Endothelial cell of umbilical vein (primary cell): Measurements from ENCODE around the gene SP140L. TPM values are rescaled to one million over a fixed set of nuclear protein-coding genes. Genes with fewer than 3 reads are reported as not detected.

ENCODE experiments used
- BruUV-seq: library from RNA; stranded (reverse); fragments of 400-500 nt; replicated peaks from 2 replicates; lab custom pipeline; 2021; lab: Mats Ljungman, UMichigan
- CTCF ChIA-PET: fragments of 300-600, 350-600 bp; sonication (Branson Sonifier 250); formaldehyde crosslinking; loops from one replicate; lab custom pipeline; 2021; ENCODE audit warnings: antibody characterized with exemption, inconsistent platforms; lab: Charles Lee
- POLR2A ChIA-PET: fragments of 300-600, 350-600 bp; sonication (Branson Sonifier 250); formaldehyde crosslinking; loops from one replicate; lab custom pipeline; 2021; ENCODE audit warnings: antibody characterized with exemption, inconsistent platforms; lab: Charles Lee
- DNase-seq: peaks from one replicate; pipeline ENCODE4 v3.0.0-alpha.2; 2011; ENCODE audit warnings: low read depth, low spot score
- FAIRE-seq: peaks from 2 replicates; lab custom pipeline; 2011; peaks lifted over from hg19 to GRCh38; lab: Jason Lieb, UNC
- H2AFZ ChIP-seq: 2 replicates; pipeline ENCODE4 v1.6.0; 2012; ENCODE audit warnings: low read depth, low read length, control low read depth, inconsistent platforms
- H3K27ac ChIP-seq: 2 replicates; pipeline ENCODE4 v1.5.1; 2011; ENCODE audit warnings: low read depth, mild to moderate bottlenecking, control low read depth, low read length, moderate library complexity; ENCODE audit not compliant: insufficient read depth
- H3K27me3 ChIP-seq, 2 experiments: 2 replicates each; pipeline versions ENCODE4 v1.6.0 to v1.6.1; 2011; ENCODE audit warnings: low read length in 2 of 2, mixed read lengths in 1 of 2; ENCODE audit not compliant: control insufficient read depth in 2 of 2, insufficient read depth in 2 of 2
- H3K36me3 ChIP-seq, 2 experiments: 2 replicates in 1 of 2; 3 replicates in 1 of 2; pipeline ENCODE4 v1.5.1; 2011; ENCODE audit warnings: low read length in 2 of 2, mild to moderate bottlenecking in 1 of 2, moderate library complexity in 1 of 2; ENCODE audit not compliant: control insufficient read depth in 2 of 2, insufficient read depth in 2 of 2; ENCODE audit errors: extremely low read depth in 1 of 2
- H3K4me1 ChIP-seq: 3 replicates; pipeline ENCODE4 v1.5.1; 2011; ENCODE audit warnings: mild to moderate bottlenecking, low read length; ENCODE audit not compliant: control insufficient read depth, insufficient read depth; ENCODE audit errors: extremely low read depth
- H3K4me2 ChIP-seq: 2 replicates; pipeline ENCODE4 v1.6.1; 2011; ENCODE audit warnings: low read length, control low read depth, mixed read lengths; ENCODE audit not compliant: insufficient read depth
- H3K4me3 ChIP-seq, 3 experiments: fragments of 200-600 bp in 1 of 3; sonication (generic), shearing (Covaris generic) in 1 of 3; replicated peaks in 1 of 3; 2 replicates each; pipeline ENCODE4 v1.5.1; 2011 to 2016; ENCODE audit warnings: control low read depth in 3 of 3, low read length in 3 of 3, mild to moderate bottlenecking in 2 of 3, inconsistent platforms in 1 of 3, low read depth in 1 of 3, moderate library complexity in 1 of 3; ENCODE audit not compliant: insufficient read depth in 1 of 3
- H3K79me2 ChIP-seq: 2 replicates; pipeline ENCODE4 v1.6.0; 2012; ENCODE audit warnings: low read length, inconsistent platforms; ENCODE audit not compliant: control insufficient read depth, insufficient read depth
- H3K9ac ChIP-seq: replicated peaks from 2 replicates; pipeline ENCODE3; 2011; ENCODE audit warnings: low read length, control low read depth; ENCODE audit not compliant: insufficient read depth; ENCODE audit errors: extremely low read depth
- H3K9me1 ChIP-seq: replicated peaks from 3 replicates; pipeline ENCODE4 v1.6.0; 2011; ENCODE audit warnings: mild to moderate bottlenecking, low read length; ENCODE audit not compliant: control insufficient read depth, insufficient read depth; ENCODE audit errors: extremely low read depth
- H3K9me3 ChIP-seq: replicated peaks from 2 replicates; pipeline ENCODE4 v1.5.1; 2012; ENCODE audit warnings: low read length, inconsistent platforms; ENCODE audit not compliant: control insufficient read depth, insufficient read depth
- H4K20me1 ChIP-seq: replicated peaks from 2 replicates; pipeline ENCODE3; 2011; ENCODE audit warnings: mild to moderate bottlenecking, low read length; ENCODE audit not compliant: control insufficient read depth, insufficient read depth; ENCODE audit errors: extremely low read depth
- CTCF ChIP-seq, 2 donors: IDR thresholded peaks; 1 replicate in 1 of 2; 2 replicates in 1 of 2; pipeline ENCODE4 v1.5.1; 2011; ENCODE audit warnings: low read length in 2 of 2, mild to moderate bottlenecking in 2 of 2, moderate library complexity in 2 of 2, control low read depth in 1 of 2, inconsistent platforms in 1 of 2, low read depth in 1 of 2; ENCODE audit not compliant: insufficient read depth in 1 of 2; ENCODE audit errors: extremely low read depth in 1 of 2
- EZH2 ChIP-seq: IDR thresholded peaks from 2 replicates; pipeline ENCODE4 v1.6.1; 2012; ENCODE audit warnings: borderline replicate concordance, low read depth, mild to moderate bottlenecking, moderate library complexity, low read length, inconsistent platforms; ENCODE audit not compliant: severe bottlenecking
- FOS ChIP-seq: IDR thresholded peaks from 2 replicates; pipeline ENCODE4 v1.6.1; 2011; ENCODE audit warnings: mild to moderate bottlenecking, low read length, moderate library complexity, borderline replicate concordance; ENCODE audit not compliant: insufficient read depth
- GATA2 ChIP-seq: IDR thresholded peaks from 2 replicates; pipeline ENCODE4 v1.7.0; 2011; ENCODE audit warnings: low read depth, mild to moderate bottlenecking, moderate library complexity, mixed read lengths, low read length; ENCODE audit not compliant: insufficient read length, insufficient read depth
- JUN ChIP-seq: IDR thresholded peaks from 2 replicates; pipeline ENCODE4 v1.6.1; 2011; ENCODE audit warnings: borderline replicate concordance, low read depth; ENCODE audit not compliant: insufficient read length, insufficient read depth
- MAX ChIP-seq: IDR thresholded peaks from 2 replicates; pipeline ENCODE4 v1.6.1; 2011; ENCODE audit not compliant: insufficient read depth, insufficient read length
- POLR2A ChIP-seq: IDR thresholded peaks from 2 replicates; pipeline ENCODE4 v1.6.1; 2012; ENCODE audit warnings: low read depth, mild to moderate bottlenecking, control low read depth, low read length
- POLR2AphosphoS5 ChIP-seq: IDR thresholded peaks from 2 replicates; pipeline ENCODE4 v1.6.1; 2012; ENCODE audit warnings: low read depth, mild to moderate bottlenecking, control low read depth, low read length, moderate library complexity; ENCODE audit not compliant: insufficient read depth
- dilution Hi-C: fragments of 300-500 bp; cut with MboI; formaldehyde crosslinking; loops from one replicate; pipeline ENCODE4 v1.15.0; 2019; ENCODE audit warnings: low sequenced_read_pairs; ENCODE audit not compliant: extremely low pct_ligation_motif_present
- intact Hi-C: fragments of 100-400 bp; cut with micrococcal nuclease; formaldehyde crosslinking; loops from one replicate; pipeline ENCODE4 v1.10.0; 2022
- polyA plus RNA-seq, 4 experiments: library from polyadenylated mRNA; depleted of rRNA in 3 of 4; stranded (reverse) in 3 of 4; unstranded in 1 of 4; fragments of >200 nt; gene quantifications; 2 replicates each; pipeline versions ENCODE4 v1.2.1 to v1.2.3, GENCODE V29; 2011 to 2012; ENCODE audit warnings: missing spikeins in 1 of 4
- total RNA-seq: library from RNA; stranded (reverse); gene quantifications from 2 replicates; pipeline ENCODE4 v1.2.3, GENCODE V29; 2021

SP140L gene
- total and polyA plus RNA-seq, 2 donors (not counting 3 experiments of a cell fraction or from before 2014, with no cell fraction given) = 16.0 to 27.3 TPM

GRCh38 chr2:230423851-230424458 is 97.0 kb downstream of the SP140L start:
- CTCF ChIA-PET = no interaction called here
- no peak overlapping the region for H2AFZ ChIP-seq

More at GRCh38 chr2:230423851-230424458, 97.0 kb downstream of the SP140L start:
- no peak overlapping the region for H3K4me3 ChIP-seq
- H4K20me1 ChIP-seq = peaks cover 8% of the 10 kb centered on the region
- peaks cover 95% of the 10 kb centered on the region for H3K79me2 ChIP-seq
- peak overlapping the region; percentile 41 for H3K4me2 ChIP-seq
- no peaks in the 10 kb centered on the region for H3K9me3 ChIP-seq
- H3K4me1 ChIP-seq = peaks cover 21% of the 10 kb centered on the region
- TF ChIP-seq FOS (no peak), GATA2 (no peak), EZH2 (no peak), JUN (no peak), POLR2AphosphoS5 (no peak), CTCF (IDR thresholded peaks at IDR 0.05; ENCODE audit: extremely low read depth in 1 of 2, insufficient read depth in 1 of 2, low read depth in 1 of 2, low read length in 2 of 2) (no peak), MAX (no peak), POLR2A (no peak)
- dilution Hi-C loops (no loop called here), intact Hi-C loops (no loop called here)
- H3K9ac ChIP-seq = no peak overlapping the region
- H3K9me1 ChIP-seq = no peaks in the 10 kb centered on the region
- peaks cover 0 to 4% of the 10 kb centered on the region in 2 experiments for H3K36me3 ChIP-seq
- H3K27ac ChIP-seq = no peak overlapping the region
- no peaks in the 10 kb centered on the region for H3K27me3 ChIP-seq
- no peak for DNase-seq
- BruUV-seq = no TSS peak
- FAIRE-seq = no peak
- POLR2A ChIA-PET = no interaction called here
